GM20000 (cell line): ENCODE data around the gene TMIGD3.

Source experiments
- DNase-seq: peaks from one replicate; pipeline ENCODE4 v3.0.0; 2012; ENCODE audit warnings: low spot score
- TF ChIP-seq, protein P1 (sequence below): IDR thresholded peaks from 2 replicates; pipeline ENCODE4 v1.5.1; 2012; ENCODE audit warnings: mild to moderate bottlenecking, control low read depth; ENCODE audit errors: extremely low read depth, missing control alignments

Gene TMIGD3

DNA sequence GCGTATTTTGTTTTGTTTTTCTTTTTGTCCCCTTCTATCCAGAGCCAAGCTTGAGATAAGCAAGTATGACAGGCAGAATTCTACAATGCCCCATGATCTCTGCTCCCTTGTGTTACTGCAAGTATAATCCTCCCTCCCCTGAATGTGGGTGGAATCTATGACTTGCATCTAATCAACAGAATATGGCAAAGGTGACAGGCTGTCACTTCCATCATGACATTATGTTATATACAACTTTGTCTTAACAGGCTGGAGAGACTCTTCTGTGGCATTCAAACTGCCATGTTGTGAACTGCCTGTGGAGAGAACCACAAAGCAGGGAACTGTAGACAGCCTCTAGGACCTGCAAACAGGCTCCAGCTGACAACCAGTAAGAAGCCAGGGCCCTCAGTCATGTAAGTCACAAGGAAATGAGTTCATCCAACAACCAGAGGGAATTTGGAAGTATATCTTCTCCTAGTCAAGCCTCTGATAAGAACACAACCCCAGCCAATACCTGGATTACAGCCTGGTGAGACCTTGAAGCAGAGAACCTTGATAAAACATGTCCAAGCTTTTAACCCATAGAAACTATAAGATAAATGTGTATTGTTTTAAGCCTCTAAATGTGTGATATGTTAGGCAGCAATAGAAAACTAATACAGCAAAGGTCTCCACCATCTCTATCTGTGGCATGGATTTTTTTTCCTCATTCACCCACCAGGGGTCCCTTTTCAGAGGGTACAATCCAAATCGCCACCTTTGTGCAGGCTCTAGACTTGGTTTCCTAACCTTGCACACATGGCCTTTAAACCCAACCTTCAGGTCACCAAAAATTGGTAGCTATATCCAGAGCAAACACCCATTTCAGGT, 35.3 kb downstream of the TMIGD3 start:
- DNase-seq: no peak
- TF ChIP-seq, protein P1, sequence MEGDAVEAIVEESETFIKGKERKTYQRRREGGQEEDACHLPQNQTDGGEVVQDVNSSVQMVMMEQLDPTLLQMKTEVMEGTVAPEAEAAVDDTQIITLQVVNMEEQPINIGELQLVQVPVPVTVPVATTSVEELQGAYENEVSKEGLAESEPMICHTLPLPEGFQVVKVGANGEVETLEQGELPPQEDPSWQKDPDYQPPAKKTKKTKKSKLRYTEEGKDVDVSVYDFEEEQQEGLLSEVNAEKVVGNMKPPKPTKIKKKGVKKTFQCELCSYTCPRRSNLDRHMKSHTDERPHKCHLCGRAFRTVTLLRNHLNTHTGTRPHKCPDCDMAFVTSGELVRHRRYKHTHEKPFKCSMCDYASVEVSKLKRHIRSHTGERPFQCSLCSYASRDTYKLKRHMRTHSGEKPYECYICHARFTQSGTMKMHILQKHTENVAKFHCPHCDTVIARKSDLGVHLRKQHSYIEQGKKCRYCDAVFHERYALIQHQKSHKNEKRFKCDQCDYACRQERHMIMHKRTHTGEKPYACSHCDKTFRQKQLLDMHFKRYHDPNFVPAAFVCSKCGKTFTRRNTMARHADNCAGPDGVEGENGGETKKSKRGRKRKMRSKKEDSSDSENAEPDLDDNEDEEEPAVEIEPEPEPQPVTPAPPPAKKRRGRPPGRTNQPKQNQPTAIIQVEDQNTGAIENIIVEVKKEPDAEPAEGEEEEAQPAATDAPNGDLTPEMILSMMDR: no peak

DNA sequence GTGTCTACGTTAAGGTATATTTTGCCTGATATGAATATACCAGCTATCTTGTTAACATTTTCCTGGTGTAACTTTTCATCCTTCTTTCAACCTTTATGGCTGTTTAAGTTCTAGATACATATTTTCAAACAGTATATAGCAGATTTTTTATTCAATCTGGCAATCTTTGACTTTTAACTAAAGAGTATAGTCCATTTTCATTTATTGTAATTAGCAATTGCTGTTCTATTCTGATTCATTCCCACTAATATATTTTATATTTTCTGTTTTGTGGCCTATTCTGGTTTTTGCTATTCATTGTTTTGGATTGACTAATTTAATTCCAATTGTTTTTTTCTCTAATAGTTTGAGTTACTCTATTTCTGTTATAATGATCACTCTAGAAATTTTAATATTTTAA, 37.0 kb downstream of the TMIGD3 start:
- TF ChIP-seq, protein P1: no peak
- no peak for DNase-seq

DNA sequence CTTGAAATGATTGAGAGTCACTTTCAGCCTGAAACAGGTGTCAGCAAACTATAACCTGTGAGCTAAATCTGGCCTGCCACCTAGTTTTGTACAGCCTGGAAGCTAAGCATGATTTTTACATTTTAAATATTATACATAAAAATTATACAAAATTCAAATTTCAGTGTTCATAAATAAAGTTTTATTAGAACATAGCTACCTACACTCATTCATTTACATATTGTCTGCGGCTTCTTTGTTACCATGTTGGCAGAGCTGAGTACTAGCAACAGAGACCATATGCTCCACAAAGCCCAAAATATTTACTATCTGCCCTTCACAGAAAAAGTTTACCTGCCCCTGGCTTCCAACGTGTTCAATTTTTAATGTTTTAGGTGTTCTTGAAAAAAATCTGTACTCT, 37.7 kb downstream of the TMIGD3 start:
- TF ChIP-seq, protein P1: no peak

DNA sequence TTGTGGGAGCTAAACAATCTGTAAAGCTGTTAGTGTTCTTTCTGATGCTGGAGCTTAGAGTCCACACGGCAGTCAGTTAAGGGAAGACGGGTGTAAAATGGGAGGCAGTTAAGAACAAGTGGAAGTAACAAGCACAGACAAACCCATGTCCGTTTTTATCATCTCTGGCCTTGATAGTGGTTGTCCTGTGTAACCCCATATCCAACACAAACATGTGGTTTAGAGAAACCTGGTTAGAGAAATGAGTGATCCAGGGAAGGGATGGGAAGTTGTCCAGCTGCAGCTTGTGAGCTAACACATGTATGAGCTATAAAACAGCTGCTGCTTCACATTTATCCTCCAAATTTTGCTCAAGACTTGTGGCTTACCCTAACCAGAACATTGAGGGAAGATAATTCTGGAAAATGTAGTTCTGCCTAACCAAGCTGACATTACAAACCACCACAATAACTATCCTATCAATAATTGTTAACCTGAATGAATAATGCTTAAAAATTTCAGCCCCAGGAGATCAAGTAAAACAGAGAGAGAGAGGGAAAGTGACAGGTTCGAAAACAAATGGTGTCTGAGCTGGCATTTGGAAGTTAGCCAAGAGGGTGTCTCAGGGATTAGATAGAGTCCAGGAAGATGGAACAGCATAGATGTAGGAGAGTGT, 40.3 kb downstream of the TMIGD3 start:
- TF ChIP-seq, protein P1: no peak
- no peak for DNase-seq

More for the DNA sequence above, 37.7 kb downstream of the TMIGD3 start:
- no peak for DNase-seq

DNA sequence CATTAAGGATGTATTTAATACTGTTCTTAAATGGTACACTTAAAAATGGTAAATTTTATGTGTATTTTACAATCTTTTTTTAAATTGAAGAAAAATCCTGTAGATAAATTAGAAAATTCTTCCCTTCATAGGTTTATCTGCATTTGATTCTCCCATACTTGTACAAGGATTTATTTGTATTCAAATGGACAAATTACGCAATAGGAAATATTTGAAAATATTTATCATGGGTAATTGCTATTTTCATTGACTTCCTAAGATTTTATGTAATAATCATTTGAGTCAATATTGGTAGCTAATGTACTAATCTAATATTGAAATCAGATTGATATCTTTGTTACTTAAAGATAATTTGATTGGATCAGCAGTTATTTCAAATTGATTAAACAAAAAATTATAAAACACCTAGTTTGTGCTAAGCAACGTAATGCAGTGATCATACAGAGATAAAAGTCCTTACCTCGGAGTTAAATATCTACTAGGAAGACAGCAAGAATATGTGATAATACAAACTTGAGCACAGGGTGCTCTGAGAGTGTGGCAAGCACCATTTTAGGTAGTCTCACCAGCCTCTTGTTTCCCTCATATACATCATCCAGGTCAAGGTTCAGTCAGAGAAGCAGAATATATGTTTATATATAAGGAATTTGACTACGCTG, 40.9 kb downstream of the TMIGD3 start:
- TF ChIP-seq, protein P1: no peak
- no peak for DNase-seq

DNA sequence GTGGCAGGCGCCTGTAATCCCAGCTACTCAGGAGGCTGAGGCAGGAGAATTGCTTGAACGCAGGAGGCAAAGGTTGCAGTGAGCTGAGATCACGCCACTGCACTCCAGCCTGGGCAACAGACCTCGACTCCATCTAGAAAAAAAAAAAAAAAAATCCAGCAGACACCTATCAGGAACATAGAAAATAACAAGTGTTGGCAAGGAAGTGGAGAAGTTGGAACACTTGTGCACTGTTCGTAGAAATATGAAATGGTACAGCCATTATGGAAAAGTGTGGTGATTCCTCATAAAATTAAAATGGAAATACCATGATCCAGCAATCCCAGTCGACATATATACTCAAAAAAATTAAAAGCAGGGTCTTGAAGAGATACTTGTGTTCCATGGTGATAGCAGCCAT, 41.7 kb downstream of the TMIGD3 start:
- TF ChIP-seq, protein P1: no peak
- DNase-seq: no peak

DNA sequence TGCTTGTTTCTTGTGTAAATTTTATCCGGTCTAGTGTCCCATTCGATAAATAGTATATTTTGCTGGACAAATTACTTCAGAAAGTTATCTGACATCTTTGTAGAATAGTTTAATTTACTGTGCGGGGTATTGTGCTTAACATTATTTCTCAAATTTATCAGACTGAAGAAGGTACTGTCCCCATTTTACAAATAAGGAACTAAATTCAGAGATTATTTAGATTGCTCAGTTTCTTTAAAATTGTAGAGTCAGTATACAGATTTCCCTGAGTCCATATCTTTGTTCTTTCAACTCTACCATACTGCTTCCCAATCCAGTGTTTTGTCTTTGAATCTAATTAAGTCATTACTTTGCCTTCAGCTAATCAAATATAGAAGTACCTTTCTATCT, 47.8 kb downstream of the TMIGD3 start:
- TF ChIP-seq, protein P1: no peak

More for the DNA sequence above, 47.8 kb downstream of the TMIGD3 start:
- no peak for DNase-seq
